ENCODE data around the gene KDM1B.

GRCh38 chr6:18204691-18205090, 49.5 kb downstream of the KDM1B start:
- TF ChIP-seq ZNF274 (IDR thresholded peaks at IDR 0.05; ENCODE audit: borderline replicate concordance, extremely low read depth, low read length) (no peak), SP2 (IDR thresholded peaks at IDR 0.05; ENCODE audit: low read length) (no peak), POLR2A (IDR thresholded peaks at IDR 0.05; ENCODE audit: control extremely low read depth in 1 of 2, low read depth in 2 of 2, low read length in 2 of 2) (no peak), CTCF (IDR thresholded peaks at IDR 0.05; ENCODE audit: control extremely low read depth in 1 of 3, insufficient read depth in 1 of 3, low read depth in 1 of 3, low read length in 3 of 3) (no peak)
